ENCODE measurements around the gene SKAP2. TPM values are rescaled to one million over a fixed set of nuclear protein-coding genes. Genes with fewer than 3 reads are reported as not detected.

SKAP2 gene
- total and polyA plus RNA-seq, 2 donors (not counting 3 experiments of a cell fraction or from before 2014, with no cell fraction given), result 4.0 to 27.6 TPM

GRCh38 chr7:26792006-26792405 lies 72.4 kb downstream of the SKAP2 start:
- H3K9ac ChIP-seq (replicated peaks; ENCODE audit: extremely low read depth, insufficient read depth, low read length), result no peak overlapping the region
- intact Hi-C loops (cut with micrococcal nuclease) (no loop called here), dilution Hi-C loops (cut with MboI; ENCODE audit: extremely low pct_ligation_motif_present, low sequenced_read_pairs) (no loop called here)
- FAIRE-seq (no peak), DNase-seq (ENCODE audit: low read depth, low spot score) (no peak)
- no peaks in the 10 kb centered on the region for H4K20me1 ChIP-seq (replicated peaks; ENCODE audit: control insufficient read depth, extremely low read depth, insufficient read depth, low read length)
- BruUV-seq (replicated peaks), result no TSS peak
- TF ChIP-seq MYC (IDR thresholded peaks at IDR 0.05; ENCODE audit: low read depth, low read length) (no peak), FOS (IDR thresholded peaks at IDR 0.05; ENCODE audit: borderline replicate concordance, insufficient read depth, low read length) (no peak), POLR2AphosphoS5 (IDR thresholded peaks at IDR 0.05; ENCODE audit: insufficient read depth, low read depth, low read length) (no peak), POLR2A (IDR thresholded peaks at IDR 0.05; ENCODE audit: low read depth, low read length) (no peak), CTCF (IDR thresholded peaks at IDR 0.05; ENCODE audit: extremely low read depth in 1 of 2, insufficient read depth in 1 of 2, low read depth in 1 of 2, low read length in 2 of 2) (no peak), JUN (IDR thresholded peaks at IDR 0.05; ENCODE audit: borderline replicate concordance, insufficient read depth, insufficient read length, low read depth) (no peak), EZH2 (IDR thresholded peaks at IDR 0.05; ENCODE audit: borderline replicate concordance, low read depth, low read length, severe bottlenecking) (no peak), GATA2 (IDR thresholded peaks at IDR 0.05; ENCODE audit: insufficient read depth, insufficient read length, low read depth, low read length) (no peak)
- TF ChIP-seq, protein P1, sequence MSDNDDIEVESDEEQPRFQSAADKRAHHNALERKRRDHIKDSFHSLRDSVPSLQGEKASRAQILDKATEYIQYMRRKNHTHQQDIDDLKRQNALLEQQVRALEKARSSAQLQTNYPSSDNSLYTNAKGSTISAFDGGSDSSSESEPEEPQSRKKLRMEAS (IDR thresholded peaks at IDR 0.05; ENCODE audit: insufficient read depth, insufficient read length), result no peak
- H3K9me3 ChIP-seq (replicated peaks; ENCODE audit: control insufficient read depth, insufficient read depth, low read length), result no peaks in the 10 kb centered on the region
- H3K79me2 ChIP-seq (ENCODE audit: control insufficient read depth, insufficient read depth, low read length), result no peaks in the 10 kb centered on the region
- H3K4me3 ChIP-seq (replicated peaks in 1 of 3; ENCODE audit: insufficient read depth in 1 of 3, low read depth in 1 of 3, low read length in 3 of 3), result no peak overlapping the region
- ChIA-PET POLR2A (no interaction called here), CTCF (interaction anchor here (1.4 kb wide), 1 partner anchor 13 kb away, joined by 3 read pairs; no protein-coding TSS in a partner anchor)
- H3K27me3 ChIP-seq (ENCODE audit: control insufficient read depth in 2 of 2, insufficient read depth in 2 of 2, low read length in 2 of 2), result no peaks in the 10 kb centered on the region
- no peak overlapping the region for H3K27ac ChIP-seq (ENCODE audit: insufficient read depth, low read depth, low read length)
- no peak overlapping the region for H3K4me2 ChIP-seq (ENCODE audit: insufficient read depth, low read length)
- no peaks in the 10 kb centered on the region for H3K9me1 ChIP-seq (replicated peaks; ENCODE audit: control insufficient read depth, extremely low read depth, insufficient read depth, low read length)
- no peaks in the 10 kb centered on the region for H3K4me1 ChIP-seq (ENCODE audit: control insufficient read depth, extremely low read depth, insufficient read depth, low read length)
- H3K36me3 ChIP-seq (ENCODE audit: control insufficient read depth in 2 of 2, extremely low read depth in 1 of 2, insufficient read depth in 2 of 2, low read length in 2 of 2), result no peaks in the 10 kb centered on the region
- H2AFZ ChIP-seq (ENCODE audit: low read depth, low read length), result no peak overlapping the region
